ENCODE results near the gene FRAT1. TPM values are rescaled to one million over a fixed set of nuclear protein-coding genes. Genes with fewer than 3 reads are reported as not detected.

The FRAT1 gene
- total and polyA plus RNA-seq, 2 of the 13 experiments (the other 11 are each of a cell fraction or from before 2014, with no cell fraction given), result 1.7 to 2.3 TPM

DNA sequence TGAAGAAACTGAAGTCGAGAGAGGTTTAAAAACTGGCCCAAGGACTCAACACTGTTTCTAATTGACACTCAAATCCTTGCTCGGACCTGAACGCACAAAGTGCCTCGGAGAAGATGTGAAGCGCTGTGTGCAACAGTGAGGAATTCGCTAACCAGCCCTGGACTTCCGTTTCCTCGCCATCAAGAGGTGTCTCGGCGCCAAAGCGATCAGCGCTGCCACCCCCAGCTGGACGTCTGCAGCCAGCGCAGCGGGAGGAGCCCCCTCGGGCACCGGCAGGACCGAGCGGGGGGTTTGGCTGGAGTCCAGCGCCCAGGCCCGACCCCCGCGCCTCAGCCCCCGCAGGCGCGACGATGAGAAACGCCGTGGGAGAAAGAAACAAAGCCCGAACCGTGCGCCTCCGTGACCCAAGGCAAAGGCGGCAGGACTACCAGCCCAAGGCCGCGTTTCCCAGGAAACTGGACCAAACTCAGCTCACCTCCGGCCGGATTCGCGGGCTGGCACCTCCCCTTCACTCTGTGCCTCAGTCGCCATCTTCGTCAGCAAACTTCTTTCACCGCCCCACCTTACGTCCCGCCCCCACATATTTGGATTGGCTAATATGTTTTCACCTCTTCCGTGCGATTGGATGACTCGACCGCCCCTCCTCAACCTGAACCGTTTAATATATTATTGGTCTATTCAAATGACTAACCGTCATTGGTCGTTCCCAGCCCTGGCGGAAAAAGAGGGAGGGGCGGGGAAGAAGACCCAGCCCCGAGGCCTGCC is 26.8 kb upstream of the FRAT1 start, which contains the start of gene ARHGAP19 (continued):
- peak; percentile 49 for TF ChIP-seq AGO2 (optimal IDR thresholded peaks at IDR 0.05; ENCODE audit: low read depth, low read length)
- TF ChIP-seq, protein P1, sequence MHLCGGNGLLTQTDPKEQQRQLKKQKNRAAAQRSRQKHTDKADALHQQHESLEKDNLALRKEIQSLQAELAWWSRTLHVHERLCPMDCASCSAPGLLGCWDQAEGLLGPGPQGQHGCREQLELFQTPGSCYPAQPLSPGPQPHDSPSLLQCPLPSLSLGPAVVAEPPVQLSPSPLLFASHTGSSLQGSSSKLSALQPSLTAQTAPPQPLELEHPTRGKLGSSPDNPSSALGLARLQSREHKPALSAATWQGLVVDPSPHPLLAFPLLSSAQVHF (CRISPR knock-in tag; IDR thresholded peaks at IDR 0.05), result no peak
- TF ChIP-seq, protein P2, sequence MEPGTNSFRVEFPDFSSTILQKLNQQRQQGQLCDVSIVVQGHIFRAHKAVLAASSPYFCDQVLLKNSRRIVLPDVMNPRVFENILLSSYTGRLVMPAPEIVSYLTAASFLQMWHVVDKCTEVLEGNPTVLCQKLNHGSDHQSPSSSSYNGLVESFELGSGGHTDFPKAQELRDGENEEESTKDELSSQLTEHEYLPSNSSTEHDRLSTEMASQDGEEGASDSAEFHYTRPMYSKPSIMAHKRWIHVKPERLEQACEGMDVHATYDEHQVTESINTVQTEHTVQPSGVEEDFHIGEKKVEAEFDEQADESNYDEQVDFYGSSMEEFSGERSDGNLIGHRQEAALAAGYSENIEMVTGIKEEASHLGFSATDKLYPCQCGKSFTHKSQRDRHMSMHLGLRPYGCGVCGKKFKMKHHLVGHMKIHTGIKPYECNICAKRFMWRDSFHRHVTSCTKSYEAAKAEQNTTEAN (CRISPR knock-in tag; conservative IDR thresholded peaks at IDR 0.05), result no peak; the same call in 1 of the 2 replicates
- no peak for TF ChIP-seq TCF7L2 (IDR thresholded peaks at IDR 0.05; ENCODE audit: low read depth, low read length)
- TF ChIP-seq, protein P3, sequence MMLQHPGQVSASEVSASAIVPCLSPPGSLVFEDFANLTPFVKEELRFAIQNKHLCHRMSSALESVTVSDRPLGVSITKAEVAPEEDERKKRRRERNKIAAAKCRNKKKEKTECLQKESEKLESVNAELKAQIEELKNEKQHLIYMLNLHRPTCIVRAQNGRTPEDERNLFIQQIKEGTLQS (CRISPR knock-in tag; IDR thresholded peaks at IDR 0.05), result peak; percentile 51; the same call in 1 of the 2 replicates
- no peak for TF ChIP-seq MTA3 (CRISPR knock-in tag; IDR thresholded peaks at IDR 0.05)
- TF ChIP-seq ZNF251 (CRISPR knock-in tag; IDR thresholded peaks at IDR 0.05), result no peak
- TF ChIP-seq, protein P4, sequence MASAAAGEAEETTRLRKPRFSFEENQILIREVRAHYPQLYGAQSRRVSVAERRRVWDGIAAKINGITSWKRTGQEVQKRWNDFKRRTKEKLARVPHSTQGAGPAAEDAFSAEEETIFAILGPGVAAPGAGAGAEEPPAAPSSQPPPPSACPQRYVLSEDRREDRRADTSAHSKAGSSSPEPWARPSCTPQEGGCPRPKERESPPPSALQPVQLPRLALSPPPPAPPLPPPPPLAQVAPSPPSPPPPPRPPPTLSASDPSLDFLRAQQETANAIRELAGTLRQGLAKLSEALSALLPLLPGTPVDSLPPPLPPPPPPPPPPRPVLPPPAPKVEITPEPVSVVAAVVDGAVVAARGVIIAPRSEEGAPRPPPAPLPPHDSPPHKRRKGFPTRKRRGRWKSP (CRISPR knock-in tag; IDR thresholded peaks at IDR 0.05), result peak; percentile 90
- TF ChIP-seq ZNF432 (CRISPR knock-in tag; IDR thresholded peaks at IDR 0.05; ENCODE audit: borderline replicate concordance), result no peak
- no peak for TF ChIP-seq NONO (IDR thresholded peaks at IDR 0.05)
- TF ChIP-seq NONO (CRISPR knock-in tag; conservative IDR thresholded peaks at IDR 0.05), result peak; percentile 62; the same call in 1 of the 2 replicates
- TF ChIP-seq CBFB (CRISPR knock-in tag; IDR thresholded peaks at IDR 0.05), result peak; percentile 61
- TF ChIP-seq FOXC1 (CRISPR knock-in tag; IDR thresholded peaks at IDR 0.05; ENCODE audit: borderline replicate concordance), result 0 out of 2 replicates have a peak, but pooled peaks have one; percentile 21
- TF ChIP-seq ZNF761 (CRISPR knock-in tag; conservative IDR thresholded peaks at IDR 0.05), result no peak
- no peak for TF ChIP-seq SP1 (IDR thresholded peaks at IDR 0.05)
- TF ChIP-seq SP1 (CRISPR knock-in tag; IDR thresholded peaks at IDR 0.05), result peak; percentile 66; the same call in 1 of the 2 replicates
- TF ChIP-seq, protein P5, sequence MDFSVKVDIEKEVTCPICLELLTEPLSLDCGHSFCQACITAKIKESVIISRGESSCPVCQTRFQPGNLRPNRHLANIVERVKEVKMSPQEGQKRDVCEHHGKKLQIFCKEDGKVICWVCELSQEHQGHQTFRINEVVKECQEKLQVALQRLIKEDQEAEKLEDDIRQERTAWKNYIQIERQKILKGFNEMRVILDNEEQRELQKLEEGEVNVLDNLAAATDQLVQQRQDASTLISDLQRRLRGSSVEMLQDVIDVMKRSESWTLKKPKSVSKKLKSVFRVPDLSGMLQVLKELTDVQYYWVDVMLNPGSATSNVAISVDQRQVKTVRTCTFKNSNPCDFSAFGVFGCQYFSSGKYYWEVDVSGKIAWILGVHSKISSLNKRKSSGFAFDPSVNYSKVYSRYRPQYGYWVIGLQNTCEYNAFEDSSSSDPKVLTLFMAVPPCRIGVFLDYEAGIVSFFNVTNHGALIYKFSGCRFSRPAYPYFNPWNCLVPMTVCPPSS (IDR thresholded peaks at IDR 0.05), result no peak
- peak; percentile 78; the same call in 1 of the 2 replicates for TF ChIP-seq MYNN (CRISPR knock-in tag; IDR thresholded peaks at IDR 0.05; ENCODE audit: low read depth)
- TF ChIP-seq ZNF816 (CRISPR knock-in tag; IDR thresholded peaks at IDR 0.05; ENCODE audit: borderline replicate concordance), result no peak
- TF ChIP-seq MAFG (CRISPR knock-in tag; IDR thresholded peaks at IDR 0.05), result no peak
- TF ChIP-seq ZNF782 (CRISPR knock-in tag; IDR thresholded peaks at IDR 0.05; ENCODE audit: borderline replicate concordance), result no peak
- TF ChIP-seq, protein P6, sequence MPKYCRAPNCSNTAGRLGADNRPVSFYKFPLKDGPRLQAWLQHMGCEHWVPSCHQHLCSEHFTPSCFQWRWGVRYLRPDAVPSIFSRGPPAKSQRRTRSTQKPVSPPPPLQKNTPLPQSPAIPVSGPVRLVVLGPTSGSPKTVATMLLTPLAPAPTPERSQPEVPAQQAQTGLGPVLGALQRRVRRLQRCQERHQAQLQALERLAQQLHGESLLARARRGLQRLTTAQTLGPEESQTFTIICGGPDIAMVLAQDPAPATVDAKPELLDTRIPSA (CRISPR knock-in tag; IDR thresholded peaks at IDR 0.05; ENCODE audit: borderline replicate concordance), result no peak
- TF ChIP-seq NR3C1 (CRISPR knock-in tag; IDR thresholded peaks at IDR 0.05), result no peak
- no peak for TF ChIP-seq FOXJ3 (CRISPR knock-in tag; IDR thresholded peaks at IDR 0.05; ENCODE audit: borderline replicate concordance)

All from HepG2 (cell line).